HK-2 (cell line): ENCODE data around the gene WWOX.
"Not testable (repeated sequence)": the region's sequence is repeated elsewhere in the genome, so short reads cannot be mapped to it uniquely, and the experiment has no call there.

Experiments
- DNase-seq: peaks from one replicate; pipeline ENCODE4 v3.0.0-alpha.2; 2018; ENCODE audit not compliant: unreplicated experiment

Gene WWOX

GRCh38 chr16:78686601-78687000 is 587.1 kb downstream of the WWOX start:
- no peak for DNase-seq

- DNase-seq = no peak
Observed at GRCh38 chr16:78689028-78689427, 589.6 kb downstream of the WWOX start.

- no peak for DNase-seq
Observed at GRCh38 chr16:78689536-78689935, 590.1 kb downstream of the WWOX start.

GRCh38 chr16:78690510-78690909 is 591.1 kb downstream of the WWOX start:
- no peak for DNase-seq

- not testable (repeated sequence) for DNase-seq
Observed at GRCh38 chr16:78691746-78692145, 592.3 kb downstream of the WWOX start.

- no peak for DNase-seq
Observed at GRCh38 chr16:78693496-78693895, 594.0 kb downstream of the WWOX start.

- no peak for DNase-seq
Observed at GRCh38 chr16:78694414-78694813, 595.0 kb downstream of the WWOX start.

- DNase-seq = no peak
Observed at GRCh38 chr16:78695391-78695790, 595.9 kb downstream of the WWOX start.

GRCh38 chr16:78696797-78697196 is 597.3 kb downstream of the WWOX start:
- no peak for DNase-seq

- no peak for DNase-seq
Observed at GRCh38 chr16:78697426-78697825, 598.0 kb downstream of the WWOX start.

- DNase-seq = no peak
Observed at GRCh38 chr16:78703936-78704335, 604.5 kb downstream of the WWOX start.

GRCh38 chr16:78704416-78704815 is 605.0 kb downstream of the WWOX start:
- no peak for DNase-seq

GRCh38 chr16:78705694-78706093 is 606.2 kb downstream of the WWOX start:
- no peak for DNase-seq

GRCh38 chr16:78706637-78707036 is 607.2 kb downstream of the WWOX start:
- DNase-seq = no peak

GRCh38 chr16:78709137-78709884 is 609.9 kb downstream of the WWOX start:
- DNase-seq = no peak

GRCh38 chr16:78715106-78715505 is 615.7 kb downstream of the WWOX start:
- DNase-seq = no peak

GRCh38 chr16:78715673-78716072 is 616.2 kb downstream of the WWOX start:
- DNase-seq = no peak

- DNase-seq = no peak
Observed at GRCh38 chr16:78718141-78718540, 618.7 kb downstream of the WWOX start.

- no peak for DNase-seq
Observed at GRCh38 chr16:78720416-78720815, 621.0 kb downstream of the WWOX start.

- DNase-seq = no peak
Observed at GRCh38 chr16:78727536-78727935, 628.1 kb downstream of the WWOX start.

GRCh38 chr16:78729687-78730086 is 630.2 kb downstream of the WWOX start:
- DNase-seq = no peak

GRCh38 chr16:78731785-78732184 is 632.3 kb downstream of the WWOX start:
- no peak for DNase-seq

- DNase-seq = no peak
Observed at GRCh38 chr16:78732696-78733095, 633.2 kb downstream of the WWOX start.

GRCh38 chr16:78735337-78735736 is 635.9 kb downstream of the WWOX start:
- no peak for DNase-seq
